K562 (cell line): ENCODE data around the gene SCGB1D1. TPM values are rescaled to one million over a fixed set of nuclear protein-coding genes. Genes with fewer than 3 reads are reported as not detected.

Experiments used
- ATAC-seq: fragments of 200-7000 bp; cut with Tn5 transposase; 3 replicates; pipeline ENCODE4 v1.9.1; 2020; ENCODE audit warnings: moderate library complexity
- BruUV-seq: library from RNA; stranded (reverse); fragments of 400-500 nt; replicated peaks from 2 replicates; lab custom pipeline; 2021; lab: Mats Ljungman, UMichigan
- CTCF ChIA-PET: fragments of 300-600 bp; formaldehyde crosslinking; extraction: SDS; loops from one replicate; lab custom pipeline; 2021; ENCODE audit warnings: low intra/inter-chr PET ratio; lab: Yijun Ruan, JAX
- POLR2A ChIA-PET: fragments of 300-600, 350-650 bp; sonication (Branson Sonifier 250); formaldehyde crosslinking; extraction: SDS; loops from one replicate; lab custom pipeline; 2021; ENCODE audit warnings: antibody characterized with exemption, inconsistent platforms; lab: Yijun Ruan, JAX
- DNase-seq, 4 experiments: peaks; one replicate each; pipeline versions ENCODE4 v3.0.0 to v3.0.0-alpha.2; 2011 to 2018; ENCODE audit warnings: low spot score in 3 of 4, mixed read lengths in 3 of 4; ENCODE audit errors: extremely low read depth in 1 of 4
- FAIRE-seq: peaks from 2 replicates; lab custom pipeline; 2011; peaks lifted over from hg19 to GRCh38; lab: Jason Lieb, UNC
- H2AFZ ChIP-seq: 2 replicates; pipeline ENCODE4 v1.6.0; 2011; ENCODE audit warnings: low read depth, low read length, control low read depth, inconsistent platforms
- H3K27ac ChIP-seq: fragments of 200-600 bp; 3 replicates; pipeline ENCODE4 v1.8.0; 2011; ENCODE audit warnings: low read depth, mild to moderate bottlenecking, control low read depth, inconsistent platforms, low read length, moderate library complexity, mixed read lengths; ENCODE audit errors: extremely low read depth
- H3K27me3 ChIP-seq, 2 experiments: fragments of 300-600 bp in 1 of 2; 2 replicates in 1 of 2; 3 replicates in 1 of 2; pipeline versions ENCODE4 v1.6.0 to v1.8.0; 2011; ENCODE audit warnings: inconsistent platforms in 2 of 2, low read length in 2 of 2, mild to moderate bottlenecking in 1 of 2, mixed read lengths in 1 of 2, moderate library complexity in 1 of 2; ENCODE audit not compliant: control insufficient read depth in 2 of 2, insufficient read depth in 2 of 2
- H3K36me3 ChIP-seq: fragments of 300-600 bp; 3 replicates; pipeline ENCODE4 v1.8.0; 2011; ENCODE audit warnings: mild to moderate bottlenecking, low read length, inconsistent platforms; ENCODE audit not compliant: control insufficient read depth, insufficient read depth
- H3K4me1 ChIP-seq, 2 experiments: fragments of 200-600 bp in 1 of 2; replicated peaks in 1 of 2; 2 replicates in 1 of 2; 3 replicates in 1 of 2; pipeline versions ENCODE4 v1.5.1 to v1.8.0; 2011; ENCODE audit warnings: inconsistent platforms in 2 of 2, low read length in 2 of 2, mild to moderate bottlenecking in 1 of 2, mixed read lengths in 1 of 2, moderate library complexity in 1 of 2; ENCODE audit not compliant: control insufficient read depth in 2 of 2, insufficient read depth in 2 of 2
- H3K4me2 ChIP-seq: 2 replicates; pipeline ENCODE4 v1.6.1; 2011; ENCODE audit warnings: low read length, control low read depth, inconsistent platforms, mixed read lengths; ENCODE audit not compliant: insufficient read depth
- H3K4me3 ChIP-seq: fragments of 200-600 bp; sonication (generic), shearing (Covaris generic); 2 replicates; pipeline ENCODE4 v1.5.1; 2016; ENCODE audit warnings: control low read depth, inconsistent platforms
- H3K79me2 ChIP-seq: fragments of 200-600 bp; 3 replicates; pipeline ENCODE4 v1.8.0; 2011; ENCODE audit warnings: low read length, inconsistent platforms; ENCODE audit not compliant: control insufficient read depth, insufficient read depth
- H3K9ac ChIP-seq, 2 experiments: 2 replicates each; pipeline versions ENCODE4 v1.6.0 to v1.6.1; 2011; ENCODE audit warnings: low read depth in 2 of 2, low read length in 2 of 2, control low read depth in 1 of 2, inconsistent platforms in 1 of 2, mild to moderate bottlenecking in 1 of 2, mixed read lengths in 1 of 2; ENCODE audit not compliant: insufficient read depth in 1 of 2
- H3K9me1 ChIP-seq: one replicate; pipeline ENCODE4 v1.6.0; 2011; ENCODE audit warnings: inconsistent platforms, mild to moderate bottlenecking, low read length, moderate library complexity; ENCODE audit not compliant: control insufficient read depth, insufficient read depth
- H3K9me3 ChIP-seq: replicated peaks from 2 replicates; pipeline ENCODE4 v1.5.1; 2011; ENCODE audit warnings: low read depth, low read length, inconsistent platforms; ENCODE audit not compliant: control insufficient read depth, insufficient read depth
- H4K20me1 ChIP-seq: replicated peaks from 2 replicates; pipeline ENCODE4 v1.6.1; 2011; ENCODE audit warnings: low read length, inconsistent platforms, mixed read lengths; ENCODE audit not compliant: control insufficient read depth, insufficient read depth
- CHD7 ChIP-seq: fragments of 200-600 bp; sonication (generic); IDR thresholded peaks from one replicate; pipeline ENCODE4 v1.6.1; 2012; ENCODE audit warnings: mild to moderate bottlenecking, low read depth, low read length, inconsistent platforms
- MIER1 ChIP-seq: fragments of 450-650 bp; IDR thresholded peaks from 2 replicates; pipeline ENCODE4 v1.6.1; 2016; ENCODE audit warnings: antibody characterized with exemption, mild to moderate bottlenecking, low read depth
- TAF9B ChIP-seq: fragments of 450-650 bp; IDR thresholded peaks from 2 replicates; pipeline ENCODE4 v1.6.1; 2018; ENCODE audit warnings: mild to moderate bottlenecking; ENCODE audit not compliant: partially characterized antibody
- TEAD2 ChIP-seq: fragments of 450-650 bp; IDR thresholded peaks from 2 replicates; pipeline ENCODE4 v1.6.1; 2016; ENCODE audit warnings: missing genetic modification characterization, control low read depth, missing compliant biosample characterization
- TEAD4 ChIP-seq, 2 experiments: sonication (generic) in 1 of 2; formaldehyde crosslinking in 1 of 2; IDR thresholded peaks; 2 replicates each; pipeline versions ENCODE4 v1.6.1 to v1.8.0; 2012 to 2022; ENCODE audit warnings: borderline replicate concordance in 1 of 2, inconsistent platforms in 1 of 2, low read length in 1 of 2, mild to moderate bottlenecking in 1 of 2, missing genetic modification reagents in 1 of 2
- WGBS: fragments of 100-300 bp; shearing (Covaris generic); methylation state at CpG from one replicate; pipeline ENCODE4 v1.1.6; 2016; ENCODE audit warnings: low coverage, mixed read lengths; ENCODE audit not compliant: insufficient coverage; ENCODE audit errors: missing lambda C conversion rate; 5-methylcytosine and 5-hydroxymethylcytosine counted together
- in situ Hi-C: fragments of 300-500 bp; cut with MboI; formaldehyde crosslinking; loops from 4 replicates; pipeline ENCODE4 v1.15.0; 2018; ENCODE audit warnings: inconsistent platforms, mixed read lengths
- intact Hi-C: fragments of 100-400 bp; cut with micrococcal nuclease; formaldehyde crosslinking; loops from 2 replicates; pipeline ENCODE4 v1.14.2; 2022
- polyA plus RNA-seq, 8 experiments: library from polyadenylated mRNA; depleted of rRNA in 4 of 8; stranded (reverse) in 5 of 8; unstranded in 3 of 8; fragments of >200 nt; fragmentation: Nextera tagmentation in 2 of 8; fragmentation: Illumina TruSeq in 1 of 8; extraction: Ambion mirVana in 2 of 8; extraction: Trizol in 1 of 8; gene quantifications; 2 replicates each; pipeline versions ENCODE4 v1.2.1 to v1.2.3, GENCODE V29; 2011 to 2014; ENCODE audit warnings: inconsistent platforms in 1 of 8, missing spikeins in 1 of 8
- total RNA-seq, 7 experiments: library from RNA; depleted of rRNA in 6 of 7; stranded (reverse); fragments of >200 nt in 6 of 7; fragmentation: Illumina TruSeq in 2 of 7; extraction: Trizol in 2 of 7; gene quantifications; 2 replicates each; pipeline versions ENCODE4 v1.2.1 to v1.2.3, GENCODE V29; 2011 to 2021; ENCODE audit warnings: low replicate concordance in 1 of 7
- TF ChIP-seq, protein P1 (sequence below): fragments of 250-450 bp; sonication (Bioruptor Pico); IDR thresholded peaks from 2 replicates; pipeline ENCODE4 v1.9.0; 2021; ENCODE audit warnings: mild to moderate bottlenecking, inconsistent platforms

The SCGB1D1 gene
- total and polyA plus RNA-seq, 9 of the 15 experiments (the other 6 are each of a cell fraction or from before 2014, with no cell fraction given) = not detected

DNA sequence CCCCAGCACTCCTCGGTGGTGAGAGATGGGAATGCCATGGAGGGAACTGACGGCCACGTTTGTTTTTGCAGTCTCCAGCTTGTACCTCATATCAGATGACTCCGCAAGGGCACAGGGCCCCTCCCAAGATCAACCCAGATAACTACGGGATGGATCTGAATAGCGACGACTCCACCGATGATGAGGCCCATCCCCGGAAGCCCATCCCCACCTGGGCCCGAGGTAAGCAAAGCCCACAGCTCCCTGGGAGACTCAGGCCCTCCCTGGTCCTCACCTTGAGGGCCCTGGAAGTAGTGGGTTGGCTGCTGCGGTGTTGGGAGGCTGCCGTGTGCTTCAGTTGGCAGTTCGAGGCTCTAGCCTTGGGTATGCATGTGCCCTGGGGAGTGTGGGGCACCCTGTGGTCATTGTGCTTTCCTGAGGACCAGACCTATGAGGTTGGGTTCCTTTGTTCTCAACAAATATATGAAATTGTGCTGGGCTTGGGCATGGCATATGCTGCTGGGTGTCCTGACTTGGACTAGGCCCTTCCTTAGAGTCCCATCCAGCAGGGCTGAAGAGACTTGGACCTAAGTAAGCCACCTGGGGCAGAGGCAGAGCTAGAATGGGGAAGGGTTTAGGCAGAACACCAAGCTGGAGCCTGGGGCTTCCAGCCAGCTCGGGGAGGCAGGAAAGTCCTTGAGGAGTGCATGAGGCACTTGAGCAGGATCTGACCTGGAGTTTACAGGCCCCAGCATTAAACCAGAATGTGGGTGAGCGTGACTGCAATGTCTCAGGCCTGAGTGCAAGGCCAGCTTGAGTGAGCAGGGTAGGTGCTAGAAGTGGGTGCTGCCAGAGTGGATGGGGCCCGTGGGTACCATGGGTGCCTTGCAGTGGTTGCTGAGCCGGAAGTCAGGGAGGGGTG lies 39.8 kb upstream of the SCGB1D1 start:
- no peak for DNase-seq
- Histone ChIP-seq H2AFZ (no peak overlapping the region), H3K27ac (no peak overlapping the region), H3K9me1 (no peaks in the 10 kb centered on the region), H3K4me3 (no peak overlapping the region), H3K79me2 (no peaks in the 10 kb centered on the region), H3K4me1 (no peaks in the 10 kb centered on the region), H3K4me2 (no peak overlapping the region), H3K9me3 (no peaks in the 10 kb centered on the region), H4K20me1 (no peaks in the 10 kb centered on the region; the same call in 1 of the 2 replicates), H3K36me3 (peaks cover 80% of the 10 kb centered on the region; the same call in 2 of the 3 replicates), H3K9ac (no peak overlapping the region), H3K27me3 (no peaks in the 10 kb centered on the region)
- intact Hi-C loops = no loop called here
- no peak for ATAC-seq
- no peak for FAIRE-seq
- in situ Hi-C loops = no loop called here
- WGBS = 86% methylated on average over 17 of the region's 17 CpGs
- POLR2A ChIA-PET = interaction anchor here (0.6 to 1.0 kb wide), 3 partner anchors 20 to 49 kb away, joined by 3 to 4 read pairs (median 3); no protein-coding TSS in a partner anchor
- no TSS peak for BruUV-seq
- CTCF ChIA-PET = no interaction called here
- TF ChIP-seq MIER1 (no peak), TAF9B (no peak), TEAD2 (tag) (no peak), TEAD4 (IDR thresholded peaks at IDR 0.05; ENCODE audit: low read length) (no peak), TEAD4 (CRISPR knock-in tag; IDR thresholded peaks at IDR 0.05; ENCODE audit: borderline replicate concordance) (no peak), CHD7 (no peak)
- TF ChIP-seq, protein P1, sequence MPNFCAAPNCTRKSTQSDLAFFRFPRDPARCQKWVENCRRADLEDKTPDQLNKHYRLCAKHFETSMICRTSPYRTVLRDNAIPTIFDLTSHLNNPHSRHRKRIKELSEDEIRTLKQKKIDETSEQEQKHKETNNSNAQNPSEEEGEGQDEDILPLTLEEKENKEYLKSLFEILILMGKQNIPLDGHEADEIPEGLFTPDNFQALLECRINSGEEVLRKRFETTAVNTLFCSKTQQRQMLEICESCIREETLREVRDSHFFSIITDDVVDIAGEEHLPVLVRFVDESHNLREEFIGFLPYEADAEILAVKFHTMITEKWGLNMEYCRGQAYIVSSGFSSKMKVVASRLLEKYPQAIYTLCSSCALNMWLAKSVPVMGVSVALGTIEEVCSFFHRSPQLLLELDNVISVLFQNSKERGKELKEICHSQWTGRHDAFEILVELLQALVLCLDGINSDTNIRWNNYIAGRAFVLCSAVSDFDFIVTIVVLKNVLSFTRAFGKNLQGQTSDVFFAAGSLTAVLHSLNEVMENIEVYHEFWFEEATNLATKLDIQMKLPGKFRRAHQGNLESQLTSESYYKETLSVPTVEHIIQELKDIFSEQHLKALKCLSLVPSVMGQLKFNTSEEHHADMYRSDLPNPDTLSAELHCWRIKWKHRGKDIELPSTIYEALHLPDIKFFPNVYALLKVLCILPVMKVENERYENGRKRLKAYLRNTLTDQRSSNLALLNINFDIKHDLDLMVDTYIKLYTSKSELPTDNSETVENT = no peak
